Measurements from ENCODE around the gene MAP2K5.

MAP2K5 gene

GRCh38 chr15:67805008-67805665 is 262.6 kb downstream of the MAP2K5 start:
- H3K36me3 ChIP-seq (ENCODE audit: control insufficient read depth, insufficient read depth, low read length) = peaks cover 5% of the 10 kb centered on the region
- no peaks in the 10 kb centered on the region for H3K9me3 ChIP-seq (ENCODE audit: control insufficient read depth, low read length)
- H3K27me3 ChIP-seq (replicated peaks; ENCODE audit: control insufficient read depth, insufficient read depth, low read length, poor library complexity, severe bottlenecking) = no peaks in the 10 kb centered on the region
- H3K27ac ChIP-seq (ENCODE audit: insufficient read depth, low read length, poor library complexity, severe bottlenecking) = no peak overlapping the region
- no peak for DNase-seq
- H3K4me1 ChIP-seq (ENCODE audit: control insufficient read depth, insufficient read depth, low read length, poor library complexity, severe bottlenecking) = no peaks in the 10 kb centered on the region
- no peak overlapping the region for H3K4me3 ChIP-seq (ENCODE audit: insufficient read depth, low read depth, low read length, poor library complexity, severe bottlenecking)

- Histone ChIP-seq H3K27me3 (replicated peaks; ENCODE audit: control insufficient read depth, insufficient read depth, low read length, poor library complexity, severe bottlenecking) (no peaks in the 10 kb centered on the region), H3K36me3 (ENCODE audit: control insufficient read depth, insufficient read depth, low read length) (peaks cover 5% of the 10 kb centered on the region), H3K4me3 (ENCODE audit: insufficient read depth, low read depth, low read length, poor library complexity, severe bottlenecking) (no peak overlapping the region), H3K27ac (ENCODE audit: insufficient read depth, low read length, poor library complexity, severe bottlenecking) (no peak overlapping the region), H3K9me3 (ENCODE audit: control insufficient read depth, low read length) (no peaks in the 10 kb centered on the region), H3K4me1 (ENCODE audit: control insufficient read depth, insufficient read depth, low read length, poor library complexity, severe bottlenecking) (no peaks in the 10 kb centered on the region)
- DNase-seq = no peak
Measured at GRCh38 chr15:67805666-67806516, 263.4 kb downstream of the MAP2K5 start.

GRCh38 chr15:67806536-67806935 is 264.0 kb downstream of the MAP2K5 start:
- Histone ChIP-seq H3K27me3 (replicated peaks; ENCODE audit: control insufficient read depth, insufficient read depth, low read length, poor library complexity, severe bottlenecking) (no peaks in the 10 kb centered on the region), H3K36me3 (ENCODE audit: control insufficient read depth, insufficient read depth, low read length) (peaks cover 5% of the 10 kb centered on the region), H3K4me1 (ENCODE audit: control insufficient read depth, insufficient read depth, low read length, poor library complexity, severe bottlenecking) (no peaks in the 10 kb centered on the region)

GRCh38 chr15:67807141-67807540 is 264.6 kb downstream of the MAP2K5 start:
- Histone ChIP-seq H3K27me3 (replicated peaks; ENCODE audit: control insufficient read depth, insufficient read depth, low read length, poor library complexity, severe bottlenecking) (no peaks in the 10 kb centered on the region), H3K4me1 (ENCODE audit: control insufficient read depth, insufficient read depth, low read length, poor library complexity, severe bottlenecking) (no peaks in the 10 kb centered on the region), H3K27ac (ENCODE audit: insufficient read depth, low read length, poor library complexity, severe bottlenecking) (no peak overlapping the region), H3K4me3 (ENCODE audit: insufficient read depth, low read depth, low read length, poor library complexity, severe bottlenecking) (no peak overlapping the region), H3K9me3 (ENCODE audit: control insufficient read depth, low read length) (no peaks in the 10 kb centered on the region), H3K36me3 (ENCODE audit: control insufficient read depth, insufficient read depth, low read length) (peaks cover 5% of the 10 kb centered on the region)
- DNase-seq = no peak

More at GRCh38 chr15:67806536-67806935, 264.0 kb downstream of the MAP2K5 start:
- H3K9me3 ChIP-seq (ENCODE audit: control insufficient read depth, low read length) = no peaks in the 10 kb centered on the region
- DNase-seq = no peak
- H3K4me3 ChIP-seq (ENCODE audit: insufficient read depth, low read depth, low read length, poor library complexity, severe bottlenecking) = no peak overlapping the region
- H3K27ac ChIP-seq (ENCODE audit: insufficient read depth, low read length, poor library complexity, severe bottlenecking) = no peak overlapping the region

- H3K4me3 ChIP-seq (ENCODE audit: insufficient read depth, low read depth, low read length, poor library complexity, severe bottlenecking) = no peak overlapping the region
- H3K27ac ChIP-seq (ENCODE audit: insufficient read depth, low read length, poor library complexity, severe bottlenecking) = no peak overlapping the region
- H3K9me3 ChIP-seq (ENCODE audit: control insufficient read depth, low read length) = no peaks in the 10 kb centered on the region
- DNase-seq = no peak
- peaks cover 5% of the 10 kb centered on the region for H3K36me3 ChIP-seq (ENCODE audit: control insufficient read depth, insufficient read depth, low read length)
- H3K27me3 ChIP-seq (replicated peaks; ENCODE audit: control insufficient read depth, insufficient read depth, low read length, poor library complexity, severe bottlenecking) = no peaks in the 10 kb centered on the region
- no peaks in the 10 kb centered on the region for H3K4me1 ChIP-seq (ENCODE audit: control insufficient read depth, insufficient read depth, low read length, poor library complexity, severe bottlenecking)
Measured at GRCh38 chr15:67807836-67808235, 265.3 kb downstream of the MAP2K5 start.

- H3K4me3 ChIP-seq (ENCODE audit: insufficient read depth, low read depth, low read length, poor library complexity, severe bottlenecking) = no peak overlapping the region
- peaks cover 5% of the 10 kb centered on the region for H3K36me3 ChIP-seq (ENCODE audit: control insufficient read depth, insufficient read depth, low read length)
- H3K27me3 ChIP-seq (replicated peaks; ENCODE audit: control insufficient read depth, insufficient read depth, low read length, poor library complexity, severe bottlenecking) = no peaks in the 10 kb centered on the region
- no peaks in the 10 kb centered on the region for H3K4me1 ChIP-seq (ENCODE audit: control insufficient read depth, insufficient read depth, low read length, poor library complexity, severe bottlenecking)
- no peak for DNase-seq
- H3K9me3 ChIP-seq (ENCODE audit: control insufficient read depth, low read length) = no peaks in the 10 kb centered on the region
- no peak overlapping the region for H3K27ac ChIP-seq (ENCODE audit: insufficient read depth, low read length, poor library complexity, severe bottlenecking)
Measured at GRCh38 chr15:67808821-67809220, 266.3 kb downstream of the MAP2K5 start.

- Histone ChIP-seq H3K4me1 (ENCODE audit: control insufficient read depth, insufficient read depth, low read length, poor library complexity, severe bottlenecking) (no peaks in the 10 kb centered on the region), H3K27ac (ENCODE audit: insufficient read depth, low read length, poor library complexity, severe bottlenecking) (no peak overlapping the region), H3K36me3 (ENCODE audit: control insufficient read depth, insufficient read depth, low read length) (peaks cover 5% of the 10 kb centered on the region), H3K9me3 (ENCODE audit: control insufficient read depth, low read length) (no peaks in the 10 kb centered on the region), H3K4me3 (ENCODE audit: insufficient read depth, low read depth, low read length, poor library complexity, severe bottlenecking) (no peak overlapping the region), H3K27me3 (replicated peaks; ENCODE audit: control insufficient read depth, insufficient read depth, low read length, poor library complexity, severe bottlenecking) (no peaks in the 10 kb centered on the region)
- DNase-seq = no peak
Measured at GRCh38 chr15:67809441-67809840, 266.9 kb downstream of the MAP2K5 start.

GRCh38 chr15:67809866-67810265 is 267.4 kb downstream of the MAP2K5 start:
- DNase-seq = no peak
- H3K36me3 ChIP-seq (ENCODE audit: control insufficient read depth, insufficient read depth, low read length) = peaks cover 5% of the 10 kb centered on the region
- no peaks in the 10 kb centered on the region for H3K4me1 ChIP-seq (ENCODE audit: control insufficient read depth, insufficient read depth, low read length, poor library complexity, severe bottlenecking)
- H3K4me3 ChIP-seq (ENCODE audit: insufficient read depth, low read depth, low read length, poor library complexity, severe bottlenecking) = no peak overlapping the region
- H3K27ac ChIP-seq (ENCODE audit: insufficient read depth, low read length, poor library complexity, severe bottlenecking) = no peak overlapping the region
- no peaks in the 10 kb centered on the region for H3K9me3 ChIP-seq (ENCODE audit: control insufficient read depth, low read length)
- H3K27me3 ChIP-seq (replicated peaks; ENCODE audit: control insufficient read depth, insufficient read depth, low read length, poor library complexity, severe bottlenecking) = no peaks in the 10 kb centered on the region

GRCh38 chr15:67812241-67812644 is 269.7 kb downstream of the MAP2K5 start:
- Histone ChIP-seq H3K36me3 (ENCODE audit: control insufficient read depth, insufficient read depth, low read length) (no peaks in the 10 kb centered on the region), H3K27me3 (replicated peaks; ENCODE audit: control insufficient read depth, insufficient read depth, low read length, poor library complexity, severe bottlenecking) (no peaks in the 10 kb centered on the region), H3K9me3 (ENCODE audit: control insufficient read depth, low read length) (no peaks in the 10 kb centered on the region), H3K4me1 (ENCODE audit: control insufficient read depth, insufficient read depth, low read length, poor library complexity, severe bottlenecking) (no peaks in the 10 kb centered on the region), H3K27ac (ENCODE audit: insufficient read depth, low read length, poor library complexity, severe bottlenecking) (no peak overlapping the region), H3K4me3 (ENCODE audit: insufficient read depth, low read depth, low read length, poor library complexity, severe bottlenecking) (no peak overlapping the region)
- no peak for DNase-seq

- Histone ChIP-seq H3K4me1 (ENCODE audit: control insufficient read depth, insufficient read depth, low read length, poor library complexity, severe bottlenecking) (no peaks in the 10 kb centered on the region), H3K9me3 (ENCODE audit: control insufficient read depth, low read length) (no peaks in the 10 kb centered on the region), H3K27ac (ENCODE audit: insufficient read depth, low read length, poor library complexity, severe bottlenecking) (no peak overlapping the region), H3K36me3 (ENCODE audit: control insufficient read depth, insufficient read depth, low read length) (no peaks in the 10 kb centered on the region), H3K27me3 (replicated peaks; ENCODE audit: control insufficient read depth, insufficient read depth, low read length, poor library complexity, severe bottlenecking) (no peaks in the 10 kb centered on the region), H3K4me3 (ENCODE audit: insufficient read depth, low read depth, low read length, poor library complexity, severe bottlenecking) (no peak overlapping the region)
- DNase-seq = no peak
Measured at GRCh38 chr15:67813104-67813634, 270.7 kb downstream of the MAP2K5 start.
